NCI-H524 (cell line): ENCODE measurements around the gene SUV39H2.
"Not testable (repeated sequence)": the region's sequence is repeated elsewhere in the genome, so short reads cannot be mapped to it uniquely, and the experiment has no call there.

Experiments used
- DNase-seq, 2 experiments: peaks; one replicate each; lab custom pipeline; 2025; lab: John Stamatoyannopoulos, UW

The SUV39H2 gene

GRCh38 chr10:14936584-14936983 is 57.9 kb downstream of the SUV39H2 start:
- DNase-seq: no peak

- not testable (repeated sequence) for DNase-seq
These were observed 60.3 kb downstream of the SUV39H2 start for GRCh38 chr10:14938971-14939370.

- DNase-seq: not testable (repeated sequence)
These were observed 63.7 kb downstream of the SUV39H2 start for GRCh38 chr10:14942147-14942949.

- DNase-seq: not testable (repeated sequence)
These were observed 64.3 kb downstream of the SUV39H2 start for GRCh38 chr10:14942950-14943338.

GRCh38 chr10:14945108-14945507 is 66.4 kb downstream of the SUV39H2 start:
- DNase-seq: no peak

GRCh38 chr10:14947268-14947667 is 68.6 kb downstream of the SUV39H2 start:
- DNase-seq: no peak

- DNase-seq: no peak
These were observed 70.6 kb downstream of the SUV39H2 start for GRCh38 chr10:14949291-14949690.

GRCh38 chr10:14952851-14953423 is 74.3 kb downstream of the SUV39H2 start:
- DNase-seq: no peak

- DNase-seq: no peak
These were observed 74.8 kb downstream of the SUV39H2 start for GRCh38 chr10:14953424-14954000.
